Astrocyte (in vitro differentiated cells and primary cell): ENCODE measurements around the gene GPR21. TPM values are rescaled to one million over a fixed set of nuclear protein-coding genes. Genes with fewer than 3 reads are reported as not detected.

Source experiments
- DNase-seq: peaks from one replicate; pipeline ENCODE4 v3.0.0-alpha.2; 2010; ENCODE audit warnings: low read depth
- FAIRE-seq: peaks from 2 replicates; lab custom pipeline; 2011; peaks lifted over from hg19 to GRCh38; lab: Jason Lieb, UNC
- H2AFZ ChIP-seq: 2 replicates; pipeline ENCODE4 v1.6.0; 2012; ENCODE audit warnings: low read depth, low read length, inconsistent platforms
- H3K27ac ChIP-seq: 2 replicates; pipeline ENCODE4 v1.5.1; 2011; ENCODE audit warnings: low read depth, low read length, inconsistent platforms
- H3K27me3 ChIP-seq: 2 replicates; pipeline ENCODE4 v1.6.0; 2011; ENCODE audit warnings: low read length, inconsistent platforms; ENCODE audit not compliant: insufficient read depth
- H3K36me3 ChIP-seq: 2 replicates; pipeline ENCODE4 v1.5.1; 2011; ENCODE audit warnings: low read length, inconsistent platforms; ENCODE audit not compliant: insufficient read depth
- H3K4me1 ChIP-seq: 2 replicates; pipeline ENCODE4 v1.5.1; 2011; ENCODE audit warnings: low read length, inconsistent platforms; ENCODE audit not compliant: insufficient read depth
- H3K4me2 ChIP-seq: 2 replicates; pipeline ENCODE4 v1.6.0; 2012; ENCODE audit warnings: low read length, inconsistent platforms
- H3K4me3 ChIP-seq: 2 replicates; pipeline ENCODE4 v1.5.1; 2011; ENCODE audit warnings: low read depth, mild to moderate bottlenecking, low read length, inconsistent platforms; ENCODE audit not compliant: insufficient read depth
- H3K79me2 ChIP-seq: 2 replicates; pipeline ENCODE4 v1.6.0; 2012; ENCODE audit warnings: mild to moderate bottlenecking, low read length, inconsistent platforms; ENCODE audit not compliant: insufficient read depth
- H3K9ac ChIP-seq: 2 replicates; pipeline ENCODE4 v1.6.0; 2012; ENCODE audit warnings: mild to moderate bottlenecking, low read length, inconsistent platforms
- H3K9me3 ChIP-seq: 2 replicates; pipeline ENCODE4 v1.5.1; 2012; ENCODE audit warnings: low read depth, mild to moderate bottlenecking, low read length, inconsistent platforms; ENCODE audit not compliant: insufficient read depth
- H4K20me1 ChIP-seq: 2 replicates; pipeline ENCODE4 v1.6.0; 2012; ENCODE audit warnings: low read length, inconsistent platforms; ENCODE audit not compliant: insufficient read depth
- H3K27ac Mint-ChIP-seq: one replicate; pipeline ENCODE4 v1.8.0; 2021; ENCODE audit warnings: mild to moderate bottlenecking, mixed read lengths; ENCODE audit not compliant: unreplicated experiment
- H3K27me3 Mint-ChIP-seq: one replicate; pipeline ENCODE4 v1.8.0; 2021; ENCODE audit warnings: low read depth, mixed read lengths; ENCODE audit not compliant: unreplicated experiment
- H3K36me3 Mint-ChIP-seq: one replicate; pipeline ENCODE4 v1.8.0; 2021; ENCODE audit warnings: low read depth, mixed read lengths; ENCODE audit not compliant: unreplicated experiment
- H3K4me1 Mint-ChIP-seq: one replicate; pipeline ENCODE4 v1.8.0; 2021; ENCODE audit warnings: low read depth, mixed read lengths; ENCODE audit not compliant: unreplicated experiment
- H3K4me3 Mint-ChIP-seq: one replicate; pipeline ENCODE4 v1.8.0; 2021; ENCODE audit warnings: mild to moderate bottlenecking, moderate library complexity, mixed read lengths; ENCODE audit not compliant: unreplicated experiment
- H3K9me3 Mint-ChIP-seq: one replicate; pipeline ENCODE4 v1.8.0; 2021; ENCODE audit warnings: mild to moderate bottlenecking, mixed read lengths; ENCODE audit not compliant: unreplicated experiment
- CTCF ChIP-seq: IDR thresholded peaks from 2 replicates; pipeline ENCODE4 v1.5.1; 2011; ENCODE audit warnings: low read depth, mild to moderate bottlenecking, inconsistent platforms, low read length, moderate library complexity; ENCODE audit not compliant: insufficient read depth
- EZH2 ChIP-seq: IDR thresholded peaks from 2 replicates; pipeline ENCODE4 v1.6.1; 2012; ENCODE audit warnings: mild to moderate bottlenecking, low read length, inconsistent platforms; ENCODE audit not compliant: insufficient read depth
- total RNA-seq: library from RNA; stranded (reverse); gene quantifications from 2 replicates; pipeline ENCODE4 v1.2.1, GENCODE V29; 2021

GPR21 gene
- total RNA-seq, 1 donor from 2014 or later, result 1.6 TPM

- Histone ChIP-seq H3K4me3 (no peak overlapping the region), H3K27me3 (no peaks in the 10 kb centered on the region), H3K9ac (no peak overlapping the region), H3K27ac (no peak overlapping the region), H3K9me3 (no peaks in the 10 kb centered on the region), H3K4me2 (peak overlapping the region; percentile 5), H4K20me1 (no peaks in the 10 kb centered on the region), H3K4me1 (peaks cover 13% of the 10 kb centered on the region), H2AFZ (no peak overlapping the region), H3K79me2 (no peaks in the 10 kb centered on the region), H3K36me3 (peaks cover 9% of the 10 kb centered on the region)
- H3K27me3 Mint-ChIP-seq, result no peaks in the 10 kb centered on the region
- TF ChIP-seq CTCF (no peak), EZH2 (no peak)
- no peak overlapping the region for H3K4me3 Mint-ChIP-seq
- H3K4me1 Mint-ChIP-seq, result peaks cover 23% of the 10 kb centered on the region
- FAIRE-seq (peak; percentile 29), DNase-seq (peak; percentile 11)
- no peaks in the 10 kb centered on the region for H3K9me3 Mint-ChIP-seq
- H3K27ac Mint-ChIP-seq, result no peak overlapping the region
- H3K36me3 Mint-ChIP-seq, result peaks cover 2% of the 10 kb centered on the region
Measured at GRCh38 chr9:123062351-123063176, 29.1 kb downstream of the GPR21 start.

GRCh38 chr9:123063177-123063598 is 29.7 kb downstream of the GPR21 start:
- DNase-seq, result peak; percentile 54
- H3K4me1 Mint-ChIP-seq, result peaks cover 23% of the 10 kb centered on the region
- no peaks in the 10 kb centered on the region for H3K9me3 ChIP-seq
- no peaks in the 10 kb centered on the region for H3K9me3 Mint-ChIP-seq
- H3K27me3 ChIP-seq, result no peaks in the 10 kb centered on the region
- H3K79me2 ChIP-seq, result no peaks in the 10 kb centered on the region
- no peaks in the 10 kb centered on the region for H4K20me1 ChIP-seq
- no peak overlapping the region for H3K4me3 ChIP-seq
- no peak overlapping the region for H3K4me3 Mint-ChIP-seq
- H3K4me1 ChIP-seq, result peaks cover 15% of the 10 kb centered on the region
- TF ChIP-seq CTCF, result no peak
- TF ChIP-seq EZH2, result no peak
- H3K36me3 ChIP-seq, result peaks cover 9% of the 10 kb centered on the region
- H3K4me2 ChIP-seq, result peak overlapping the region; percentile 5
- H3K9ac ChIP-seq, result no peak overlapping the region
- no peak overlapping the region for H3K27ac Mint-ChIP-seq
- H3K27me3 Mint-ChIP-seq, result no peaks in the 10 kb centered on the region
- no peak overlapping the region for H2AFZ ChIP-seq
- H3K27ac ChIP-seq, result no peak overlapping the region
- no peak for FAIRE-seq
- H3K36me3 Mint-ChIP-seq, result peaks cover 2% of the 10 kb centered on the region

- H3K27ac Mint-ChIP-seq, result no peak overlapping the region
- no peak for DNase-seq
- H3K9me3 Mint-ChIP-seq, result no peaks in the 10 kb centered on the region
- peaks cover 2% of the 10 kb centered on the region for H3K36me3 Mint-ChIP-seq
- H3K9me3 ChIP-seq, result no peaks in the 10 kb centered on the region
- peaks cover 9% of the 10 kb centered on the region for H3K36me3 ChIP-seq
- no peaks in the 10 kb centered on the region for H3K27me3 Mint-ChIP-seq
- peaks cover 23% of the 10 kb centered on the region for H3K4me1 Mint-ChIP-seq
- H3K27me3 ChIP-seq, result no peaks in the 10 kb centered on the region
- TF ChIP-seq EZH2 (no peak), CTCF (no peak)
- no peak overlapping the region for H3K9ac ChIP-seq
- no peak overlapping the region for H3K27ac ChIP-seq
- no peak overlapping the region for H2AFZ ChIP-seq
- H3K79me2 ChIP-seq, result no peaks in the 10 kb centered on the region
- peaks cover 19% of the 10 kb centered on the region for H3K4me1 ChIP-seq
- H3K4me2 ChIP-seq, result no peak overlapping the region
- FAIRE-seq, result no peak
- H3K4me3 Mint-ChIP-seq, result no peak overlapping the region
- no peak overlapping the region for H3K4me3 ChIP-seq
- H4K20me1 ChIP-seq, result no peaks in the 10 kb centered on the region
Measured at GRCh38 chr9:123063896-123064295, 30.4 kb downstream of the GPR21 start.
